Nucleus accumbens (tissue), 56 donors: ENCODE data around the gene DNAJC22.
"Not testable (repeated sequence)": the region's sequence is repeated elsewhere in the genome, so short reads cannot be mapped to it uniquely, and the experiment has no call there.

ENCODE experiments used
- DNase-seq, 56 donors: peaks; one replicate each; lab custom pipeline; 2025; lab: John Stamatoyannopoulos, UW

Gene DNAJC22

DNA sequence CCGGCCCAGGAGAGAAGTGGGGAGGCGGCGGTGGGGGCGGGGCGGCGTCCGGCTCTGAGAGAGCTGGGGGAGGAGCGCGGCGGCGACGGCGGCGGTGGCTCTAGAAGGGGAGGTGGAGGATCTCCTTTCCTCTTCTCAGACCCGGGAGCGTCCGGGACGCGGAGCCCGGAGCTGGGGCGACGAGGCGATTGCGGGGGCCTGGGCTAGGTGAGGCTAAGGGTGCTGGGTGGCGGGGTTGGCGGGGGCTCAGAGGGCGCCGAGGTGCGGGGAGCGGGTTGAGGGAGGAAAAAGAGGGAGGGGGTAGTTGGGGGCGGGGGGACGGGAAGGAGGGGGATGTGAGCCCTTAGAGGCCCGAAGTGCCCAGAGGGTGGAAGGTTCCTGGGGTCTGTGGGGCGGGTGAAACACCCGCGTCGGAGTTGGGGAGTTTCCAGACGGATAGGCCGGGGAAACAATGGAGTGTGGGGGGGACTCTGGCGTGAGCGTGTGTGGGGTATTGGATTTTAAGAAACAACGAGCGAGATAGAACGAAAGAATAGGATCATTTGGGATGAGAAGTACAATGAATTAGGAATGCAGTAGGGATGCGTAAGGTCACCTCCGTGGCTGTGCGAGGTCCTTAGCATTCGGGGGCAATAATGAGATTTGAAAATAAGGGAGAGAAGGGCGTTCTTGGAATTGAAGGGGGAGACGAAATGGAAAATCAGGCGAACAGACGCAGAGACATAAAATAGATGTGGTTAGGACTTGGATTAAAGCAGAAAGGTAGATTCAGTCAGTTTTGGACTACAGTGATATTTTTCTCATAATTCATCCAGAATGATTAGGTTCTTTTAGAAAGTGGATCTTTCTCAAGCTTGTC lies 20.9 kb downstream of the DNAJC22 start, which contains the start of gene SPATS2:
Gene SPATS2, plus strand, starts transcription at position 82 of the 859 bp plus-strand sequence. CDS start 93,551 bp downstream, outside the sequence.
- peak in 9 of 56 donors; percentile 30 to 57 (median 49) for DNase-seq

DNA sequence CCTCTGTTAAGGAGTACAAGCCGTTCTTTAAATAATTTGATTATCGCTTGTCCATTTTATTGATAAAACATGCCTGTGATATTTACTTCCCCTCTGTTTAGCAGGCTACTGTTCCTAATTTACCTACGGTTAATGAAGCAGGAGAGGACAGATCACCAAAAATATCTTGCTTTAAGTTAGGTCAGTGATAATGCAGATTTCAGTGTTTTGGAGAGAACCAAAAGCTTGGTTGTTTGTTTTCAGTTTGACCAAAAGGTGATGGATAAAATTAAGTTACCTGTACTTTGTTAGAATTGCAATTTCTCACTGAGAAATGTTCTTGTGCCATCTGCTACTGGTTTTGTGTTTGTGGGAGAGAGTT lies 21.5 kb downstream of the DNAJC22 start:
- DNase-seq: no peak

DNA sequence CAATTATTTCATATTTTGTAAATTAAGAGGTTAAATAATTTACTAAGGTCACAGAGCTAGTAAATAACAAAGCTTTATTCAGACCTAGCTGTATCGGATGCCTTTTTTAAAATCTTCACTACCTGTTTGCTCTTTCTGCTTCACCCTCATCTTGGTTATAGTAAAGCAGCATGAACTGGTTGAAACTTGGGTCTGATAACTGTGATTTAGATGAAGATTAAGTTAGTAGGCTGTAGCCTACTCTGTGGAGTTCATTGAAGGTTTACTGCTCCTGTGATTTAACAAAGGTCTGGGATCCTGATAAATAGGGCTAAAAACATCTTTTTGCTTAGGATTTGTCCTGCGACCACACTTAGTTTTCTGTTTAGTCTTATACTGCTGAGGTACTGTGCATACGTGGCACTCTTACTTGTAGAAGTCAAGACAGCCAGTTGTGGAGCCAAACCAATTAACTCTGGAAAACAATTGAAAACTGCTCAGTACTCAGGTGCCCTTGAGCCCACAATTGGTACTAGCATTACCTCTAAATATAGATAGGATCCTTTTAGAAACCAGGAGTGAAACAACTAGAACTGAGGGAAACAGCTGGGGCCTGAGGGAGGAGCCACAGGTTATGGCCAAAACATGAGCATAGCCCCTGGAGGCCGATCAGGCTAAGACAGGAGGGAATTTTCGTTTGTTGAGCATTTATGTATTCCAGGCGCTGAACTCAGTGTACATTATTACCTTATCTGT lies 22.9 kb downstream of the DNAJC22 start:
- DNase-seq: no peak

DNA sequence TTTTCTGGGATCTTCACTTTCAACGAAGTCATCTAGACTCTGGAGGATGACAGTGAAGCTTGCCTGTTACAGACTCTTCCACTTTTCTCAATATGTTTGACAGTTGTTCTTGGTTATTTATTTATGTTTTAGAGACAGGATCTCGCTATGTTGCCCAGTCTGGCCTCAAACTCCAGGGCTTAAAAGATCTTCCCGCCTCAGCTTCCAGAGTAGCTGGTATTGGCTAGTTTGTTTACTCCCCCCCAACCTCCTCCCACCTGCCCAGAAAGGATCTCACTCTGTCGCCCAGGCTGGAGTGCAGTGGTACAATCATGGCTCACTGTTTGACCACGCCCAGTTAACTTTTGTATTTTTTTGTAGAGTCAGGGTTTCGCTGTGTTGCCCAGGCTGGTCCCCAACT lies 23.9 kb downstream of the DNAJC22 start:
- DNase-seq: no peak

DNA sequence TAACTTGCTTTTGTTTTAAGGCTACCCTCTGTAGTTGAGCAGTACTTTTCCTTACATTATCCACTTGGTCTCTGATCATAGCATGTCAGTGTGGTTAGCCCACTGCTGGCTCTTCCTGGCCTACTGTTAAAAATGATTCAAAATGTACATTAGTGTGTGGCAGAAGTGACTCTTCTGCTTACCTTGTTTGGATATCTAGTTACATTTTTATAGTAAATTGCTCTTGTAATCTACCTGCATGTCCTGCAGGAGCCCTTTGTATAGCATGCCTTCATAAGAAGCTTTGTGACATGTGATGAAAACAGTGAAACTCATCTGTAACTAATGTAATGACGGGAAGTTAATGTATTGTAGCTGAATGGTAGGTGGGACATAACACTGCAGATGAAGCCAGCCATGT lies 28.7 kb downstream of the DNAJC22 start:
- no peak for DNase-seq

DNA sequence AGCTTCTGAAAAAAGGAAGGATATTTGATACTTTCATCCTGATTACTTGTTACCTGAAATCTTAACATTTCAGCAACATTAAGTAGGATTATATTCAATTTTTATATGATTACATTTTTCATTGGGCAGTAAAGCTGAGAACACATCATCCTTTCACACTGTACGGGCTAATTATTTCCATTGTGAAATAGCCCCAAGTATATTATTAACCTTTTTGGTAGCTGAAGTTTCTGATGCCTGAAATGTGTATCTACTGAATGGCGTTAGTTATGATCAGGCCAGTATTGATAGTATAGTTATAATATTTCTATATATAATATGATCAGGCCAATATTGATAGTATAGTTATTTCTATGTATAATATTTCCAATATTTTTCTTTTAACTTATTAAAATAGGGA lies 30.7 kb downstream of the DNAJC22 start:
- no peak for DNase-seq

DNA sequence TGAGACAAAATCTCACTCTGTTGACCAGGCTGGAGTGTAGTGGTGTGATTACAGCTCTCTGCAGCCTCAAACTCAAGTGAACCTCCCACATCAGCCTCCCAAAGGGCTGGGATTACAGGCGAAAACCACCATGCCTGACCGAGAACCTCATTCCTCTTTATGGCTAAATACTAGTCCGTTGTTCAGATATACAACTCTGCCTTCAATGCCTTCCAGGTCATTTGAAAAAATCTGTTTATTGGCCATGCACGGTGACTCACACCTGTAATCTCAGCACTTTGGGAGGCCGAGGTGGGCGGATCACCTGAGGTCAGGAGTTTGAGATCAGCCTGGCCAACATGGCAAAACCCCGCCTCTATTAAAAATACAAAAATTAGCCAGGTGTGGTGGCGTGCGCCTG lies 33.5 kb downstream of the DNAJC22 start:
- DNase-seq: not testable (repeated sequence)

DNA sequence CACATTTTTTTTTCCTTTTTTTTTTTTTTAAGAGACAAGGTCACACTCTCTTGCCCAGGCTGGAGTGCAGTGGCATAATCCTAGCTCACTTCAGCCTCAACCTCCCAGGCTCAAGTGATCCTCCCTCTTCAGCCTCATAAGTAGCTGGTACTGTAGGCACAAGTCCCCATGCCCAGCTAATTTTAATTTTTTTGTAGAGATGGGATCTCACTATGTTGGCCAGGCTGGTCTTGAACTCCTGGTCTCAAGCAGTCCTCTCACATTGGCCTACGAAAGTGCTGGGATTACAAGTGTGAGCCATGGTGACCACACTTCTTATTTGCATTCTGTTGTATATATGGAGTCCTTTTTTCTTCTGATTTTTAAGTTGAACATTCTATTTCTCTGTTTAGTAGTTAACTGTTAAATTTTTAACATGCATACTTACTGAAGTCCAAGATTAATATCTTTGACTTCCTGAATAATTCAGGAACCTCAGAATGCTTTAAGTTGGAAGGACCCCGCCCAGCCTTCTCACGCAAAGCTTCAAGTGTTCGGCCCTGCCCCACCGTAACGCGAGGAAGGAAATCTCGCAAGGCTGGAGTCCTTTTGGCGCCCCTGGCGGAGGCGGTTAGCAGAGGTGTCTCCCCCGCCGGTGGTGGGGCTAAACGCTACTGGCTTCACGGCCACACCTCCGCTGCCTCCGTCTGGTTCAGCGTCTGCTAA lies 42.1 kb downstream of the DNAJC22 start:
- no peak for DNase-seq

DNA sequence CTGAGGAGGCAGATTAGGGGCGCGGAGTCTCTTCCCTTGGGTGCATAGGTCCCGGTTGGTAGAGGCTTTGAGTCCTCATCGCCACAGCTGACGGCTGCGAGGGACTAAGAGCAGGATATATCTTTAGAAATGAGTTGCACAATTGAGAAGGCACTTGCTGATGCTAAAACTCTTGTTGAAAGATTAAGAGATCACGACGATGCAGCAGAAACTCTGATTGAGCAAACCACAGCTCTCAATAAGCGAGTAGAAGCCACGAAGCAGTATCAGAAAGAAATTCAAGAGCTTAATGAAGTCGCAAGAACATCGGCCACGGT lies 42.7 kb downstream of the DNAJC22 start:
- no peak for DNase-seq

DNA sequence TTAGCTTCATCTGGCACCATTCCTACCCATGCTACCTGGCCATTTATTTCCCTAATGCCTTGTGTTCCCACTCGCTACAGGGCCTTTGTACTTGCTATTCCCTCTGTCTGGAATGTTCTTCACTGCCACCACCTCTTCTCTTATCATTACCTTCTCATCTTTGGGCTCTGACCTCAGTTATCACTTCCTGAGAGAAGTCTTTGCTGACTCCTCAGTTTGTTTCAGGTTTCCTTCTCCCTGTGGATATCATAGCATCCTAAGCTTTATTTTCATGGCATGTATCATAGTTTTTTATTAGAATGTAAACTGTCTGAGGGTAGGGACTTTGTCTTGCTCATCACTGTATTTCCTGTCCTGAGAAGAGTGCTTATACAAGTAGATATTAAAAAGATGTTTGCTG lies 50.3 kb downstream of the DNAJC22 start:
- no peak for DNase-seq

DNA sequence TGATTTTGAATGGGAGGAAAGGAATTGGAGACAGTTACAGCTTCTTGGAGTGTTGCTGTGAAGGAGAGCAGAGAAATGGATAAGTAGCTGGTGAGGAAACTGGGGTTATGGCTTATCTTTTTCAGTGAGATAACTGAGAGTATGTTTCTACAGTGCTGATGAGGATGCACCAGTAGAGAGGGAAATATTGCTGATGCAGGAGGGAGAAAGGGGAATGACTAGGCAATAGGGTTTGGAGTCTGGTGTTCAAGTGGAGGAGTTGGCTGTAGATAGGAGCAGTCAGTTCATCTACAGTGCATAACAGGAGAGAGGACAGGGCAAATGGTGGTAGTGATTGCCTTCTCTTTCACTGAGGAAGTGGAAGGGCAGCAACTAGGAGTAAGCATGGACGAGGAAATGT lies 53.6 kb downstream of the DNAJC22 start:
- DNase-seq: no peak
